OCI-LY1 (cell line): ENCODE measurements around the gene IVNS1ABP.
"Not testable (repeated sequence)": the region's sequence is repeated elsewhere in the genome, so short reads cannot be mapped to it uniquely, and the experiment has no call there.

Experiments used
- H2AFZ ChIP-seq: fragments of 200-600 bp; sonication (generic), shearing (Covaris generic); 2 replicates; pipeline ENCODE4 v1.6.0; 2014; ENCODE audit warnings: antibody characterized with exemption, mild to moderate bottlenecking, low read length
- H3F3A ChIP-seq: fragments of 200-600 bp; sonication (generic), shearing (Covaris generic); 2 replicates; pipeline ENCODE4 v1.6.0; 2014; ENCODE audit warnings: mild to moderate bottlenecking, antibody characterized with exemption, low read length, moderate library complexity; ENCODE audit not compliant: insufficient read depth
- H3K27ac ChIP-seq: fragments of 200-600 bp; sonication (generic); 2 replicates; pipeline ENCODE4 v1.5.1; 2014; ENCODE audit warnings: low read length, mixed run types, mild to moderate bottlenecking, low read depth; ENCODE audit not compliant: poor library complexity, severe bottlenecking
- H3K27me3 ChIP-seq: fragments of 200-600 bp; sonication (generic); 2 replicates; pipeline ENCODE4 v1.6.0; 2014; ENCODE audit warnings: antibody characterized with exemption, mild to moderate bottlenecking, low read length, moderate library complexity; ENCODE audit not compliant: insufficient read depth
- H3K36me3 ChIP-seq: fragments of 200-600 bp; sonication (generic); 2 replicates; pipeline ENCODE4 v1.6.1; 2014; ENCODE audit warnings: mild to moderate bottlenecking, antibody characterized with exemption, low read length, moderate library complexity, mixed read lengths; ENCODE audit not compliant: insufficient read depth
- H3K4me1 ChIP-seq: fragments of 200-600 bp; sonication (generic); 2 replicates; pipeline ENCODE4 v1.5.1; 2014; ENCODE audit warnings: mild to moderate bottlenecking, low read length, moderate library complexity; ENCODE audit not compliant: insufficient read depth, severe bottlenecking
- H3K4me2 ChIP-seq: fragments of 200-600 bp; sonication (generic), shearing (Covaris generic); 2 replicates; pipeline ENCODE4 v1.6.1; 2014; ENCODE audit warnings: low read length
- H3K4me3 ChIP-seq: fragments of 200-600 bp; sonication (generic); 2 replicates; pipeline ENCODE4 v1.5.1; 2014; ENCODE audit warnings: low read length, low read depth, mild to moderate bottlenecking, mixed read lengths; ENCODE audit not compliant: poor library complexity, severe bottlenecking
- H3K79me2 ChIP-seq: fragments of 200-600 bp; shearing (Covaris generic); 2 replicates; pipeline ENCODE4 v1.6.1; 2016; ENCODE audit warnings: mixed run types, low read length, mixed read lengths; ENCODE audit not compliant: insufficient read depth
- H3K9ac ChIP-seq: fragments of 200-600 bp; sonication (generic), shearing (Covaris generic); 2 replicates; pipeline ENCODE4 v1.6.1; 2014; ENCODE audit warnings: mild to moderate bottlenecking, low read length, mixed read lengths
- H3K9me2 ChIP-seq: fragments of 200-600 bp; sonication (generic), shearing (Covaris generic); 2 replicates; pipeline ENCODE4 v1.6.1; 2014; ENCODE audit warnings: low read depth, mild to moderate bottlenecking, low read length, mixed read lengths
- H3K9me3 ChIP-seq: fragments of 200-600 bp; shearing (Covaris generic); 2 replicates; pipeline ENCODE4 v1.6.1; 2014; ENCODE audit warnings: low read length, mixed read lengths
- H4K20me1 ChIP-seq: fragments of 200-600 bp; sonication (generic), shearing (Covaris generic); 2 replicates; pipeline ENCODE4 v1.6.0; 2016; ENCODE audit warnings: mild to moderate bottlenecking, low read length; ENCODE audit not compliant: insufficient read depth
- EZH2 ChIP-seq: fragments of 200-600 bp; sonication (generic), shearing (Covaris generic); IDR thresholded peaks from 2 replicates; pipeline ENCODE4 v1.8.0; 2017; ENCODE audit warnings: borderline replicate concordance, mixed run types, mild to moderate bottlenecking, antibody characterized with exemption, low read length, moderate library complexity, mixed read lengths
- TF ChIP-seq, protein P1 (sequence below): fragments of 200-600 bp; sonication (generic), shearing (Covaris generic); IDR thresholded peaks from 2 replicates; pipeline ENCODE4 v1.5.1; 2017; ENCODE audit warnings: mild to moderate bottlenecking, antibody characterized with exemption, low read length, moderate library complexity, mixed read lengths

The IVNS1ABP gene

DNA sequence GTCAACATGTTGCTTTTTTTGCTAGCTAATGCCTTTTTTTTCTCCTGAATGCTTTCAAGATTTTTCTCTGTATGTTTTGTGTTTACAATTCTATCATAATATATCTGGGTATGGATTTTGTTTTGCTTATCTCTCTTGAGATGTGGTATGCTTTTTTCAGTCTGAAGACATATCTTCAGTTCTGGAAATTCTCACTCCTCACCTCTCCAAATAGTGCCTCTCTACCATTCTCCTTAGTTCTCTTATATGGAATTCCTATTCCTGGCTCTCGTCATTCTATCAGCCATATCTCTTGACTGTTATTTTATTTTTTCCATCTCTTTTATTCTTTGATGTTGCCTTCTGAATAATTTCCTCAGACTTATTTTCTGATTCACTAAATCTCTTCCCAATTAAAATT lies 58.4 kb downstream of the IVNS1ABP start:
- Histone ChIP-seq H3K9me3 (no peaks in the 10 kb centered on the region), H3K4me2 (no peak overlapping the region), H3K36me3 (no peaks in the 10 kb centered on the region), H3F3A (no peaks in the 10 kb centered on the region), H4K20me1 (no peaks in the 10 kb centered on the region), H3K4me3 (no peak overlapping the region), H3K9ac (no peak overlapping the region), H3K9me2 (no peaks in the 10 kb centered on the region), H2AFZ (no peak overlapping the region), H3K27me3 (no peaks in the 10 kb centered on the region), H3K27ac (no peak overlapping the region), H3K79me2 (no peaks in the 10 kb centered on the region), H3K4me1 (no peaks in the 10 kb centered on the region)
- no peak for TF ChIP-seq EZH2

DNA sequence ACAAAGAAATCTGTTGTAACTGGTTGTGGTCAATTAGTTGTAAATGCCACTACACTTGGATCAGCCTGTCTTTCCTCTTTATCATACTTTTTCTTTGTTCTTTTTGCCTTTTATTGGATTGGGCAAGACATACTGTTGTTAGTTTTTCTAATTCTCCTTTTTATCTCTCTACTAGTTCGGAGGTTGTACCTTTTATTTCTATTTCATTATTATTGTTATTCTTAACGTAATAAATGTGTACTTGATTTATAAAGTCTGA lies 59.2 kb downstream of the IVNS1ABP start:
- Histone ChIP-seq H3K4me3 (no peak overlapping the region), H3K79me2 (no peaks in the 10 kb centered on the region), H3K9me3 (no peaks in the 10 kb centered on the region), H3K9ac (no peak overlapping the region), H3K4me2 (no peak overlapping the region), H3K9me2 (no peaks in the 10 kb centered on the region), H2AFZ (no peak overlapping the region), H3K27ac (no peak overlapping the region), H3K27me3 (no peaks in the 10 kb centered on the region), H3K4me1 (no peaks in the 10 kb centered on the region), H3F3A (no peaks in the 10 kb centered on the region), H3K36me3 (no peaks in the 10 kb centered on the region), H4K20me1 (no peaks in the 10 kb centered on the region)
- TF ChIP-seq, protein P1, sequence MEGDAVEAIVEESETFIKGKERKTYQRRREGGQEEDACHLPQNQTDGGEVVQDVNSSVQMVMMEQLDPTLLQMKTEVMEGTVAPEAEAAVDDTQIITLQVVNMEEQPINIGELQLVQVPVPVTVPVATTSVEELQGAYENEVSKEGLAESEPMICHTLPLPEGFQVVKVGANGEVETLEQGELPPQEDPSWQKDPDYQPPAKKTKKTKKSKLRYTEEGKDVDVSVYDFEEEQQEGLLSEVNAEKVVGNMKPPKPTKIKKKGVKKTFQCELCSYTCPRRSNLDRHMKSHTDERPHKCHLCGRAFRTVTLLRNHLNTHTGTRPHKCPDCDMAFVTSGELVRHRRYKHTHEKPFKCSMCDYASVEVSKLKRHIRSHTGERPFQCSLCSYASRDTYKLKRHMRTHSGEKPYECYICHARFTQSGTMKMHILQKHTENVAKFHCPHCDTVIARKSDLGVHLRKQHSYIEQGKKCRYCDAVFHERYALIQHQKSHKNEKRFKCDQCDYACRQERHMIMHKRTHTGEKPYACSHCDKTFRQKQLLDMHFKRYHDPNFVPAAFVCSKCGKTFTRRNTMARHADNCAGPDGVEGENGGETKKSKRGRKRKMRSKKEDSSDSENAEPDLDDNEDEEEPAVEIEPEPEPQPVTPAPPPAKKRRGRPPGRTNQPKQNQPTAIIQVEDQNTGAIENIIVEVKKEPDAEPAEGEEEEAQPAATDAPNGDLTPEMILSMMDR, result no peak
- no peak for TF ChIP-seq EZH2

DNA sequence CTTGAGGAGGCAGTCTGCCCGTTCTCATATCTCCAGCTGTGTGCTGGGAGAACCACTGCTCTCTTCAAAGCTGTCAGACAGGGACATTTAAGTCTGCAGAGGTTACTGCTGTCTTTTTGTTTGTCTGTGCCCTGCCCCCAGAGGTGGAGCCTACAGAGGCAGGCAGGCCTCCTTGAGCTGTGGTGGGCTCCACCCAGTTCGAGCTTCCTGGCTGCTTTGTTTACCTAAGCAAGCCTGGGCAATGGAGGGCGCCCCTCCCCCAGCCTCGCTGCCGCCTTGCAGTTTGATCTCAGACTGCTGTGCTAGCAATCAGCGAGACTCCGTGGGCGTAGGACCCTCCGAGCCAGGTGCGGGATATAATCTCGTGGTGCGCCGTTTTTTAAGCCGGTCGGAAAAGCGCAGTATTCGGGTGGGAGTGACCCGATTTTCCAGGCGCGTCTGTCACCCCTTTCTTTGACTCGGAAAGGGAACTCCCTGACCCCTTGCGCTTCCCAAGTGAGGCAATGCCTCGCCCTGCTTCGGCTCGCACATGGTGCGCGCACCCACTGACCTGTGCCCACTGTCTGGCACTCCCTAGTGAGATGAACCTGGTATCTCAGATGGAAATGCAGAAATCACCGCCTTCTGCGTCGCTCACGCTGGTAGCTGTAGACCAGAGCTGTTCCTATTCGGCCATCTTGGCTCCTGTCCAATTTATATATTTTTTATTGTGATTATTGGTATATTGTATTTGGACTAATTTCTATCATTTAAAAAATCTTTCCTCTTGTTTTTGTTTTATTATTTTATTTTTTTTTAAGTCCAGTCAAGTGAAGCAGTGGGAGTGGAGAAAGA lies 59.7 kb downstream of the IVNS1ABP start:
- not testable (repeated sequence) for H3K4me3 ChIP-seq, H3K9me3 ChIP-seq, H3K27ac ChIP-seq, H3K36me3 ChIP-seq, H3K27me3 ChIP-seq, H4K20me1 ChIP-seq, H3F3A ChIP-seq, H2AFZ ChIP-seq, H3K4me1 ChIP-seq, H3K79me2 ChIP-seq, H3K9ac ChIP-seq, H3K4me2 ChIP-seq, H3K9me2 ChIP-seq

DNA sequence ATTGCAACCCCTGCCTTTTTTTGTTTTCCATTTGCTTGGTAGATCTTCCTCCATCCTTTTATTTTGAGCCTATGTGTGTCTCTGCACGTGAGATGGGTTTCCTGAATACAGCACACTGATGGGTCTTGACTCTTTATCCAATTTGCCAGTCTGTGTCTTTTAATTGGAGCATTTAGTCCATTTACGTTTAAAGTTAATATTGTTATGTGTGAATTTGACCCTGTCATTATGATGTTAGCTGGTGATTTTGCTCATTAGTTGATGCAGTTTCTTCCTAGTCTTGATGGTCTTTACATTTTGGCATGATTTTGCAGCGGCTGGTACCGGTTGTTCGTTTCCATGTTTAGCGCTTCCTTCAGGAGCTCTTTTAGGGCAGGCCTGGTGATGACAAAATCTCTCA lies 61.4 kb downstream of the IVNS1ABP start:
- not testable (repeated sequence) for H3K9me3 ChIP-seq, H3K9me2 ChIP-seq, H3K4me3 ChIP-seq, H4K20me1 ChIP-seq, H3K9ac ChIP-seq, H2AFZ ChIP-seq, H3K27ac ChIP-seq, H3F3A ChIP-seq, H3K36me3 ChIP-seq, H3K4me2 ChIP-seq, H3K79me2 ChIP-seq, H3K27me3 ChIP-seq, H3K4me1 ChIP-seq

DNA sequence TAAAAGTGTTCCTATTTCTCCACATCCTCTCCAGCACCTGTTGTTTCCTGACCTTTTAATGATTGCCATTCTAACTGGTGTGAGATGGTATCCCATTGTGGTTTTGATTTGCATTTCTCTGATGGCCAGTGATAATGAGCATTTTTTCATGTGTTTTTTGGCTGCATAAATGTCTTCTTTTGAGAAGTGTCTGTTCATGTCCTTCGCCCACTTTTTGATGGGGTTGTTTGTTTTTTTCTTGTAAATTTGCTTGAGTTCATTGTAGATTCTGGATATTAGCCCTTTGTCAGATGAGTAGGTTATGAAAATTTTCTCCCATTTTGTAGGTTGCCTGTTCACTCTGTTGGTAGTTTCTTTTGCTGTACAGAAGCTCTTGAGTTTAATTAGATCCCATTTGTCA lies 64.6 kb downstream of the IVNS1ABP start:
- not testable (repeated sequence) for H3K9ac ChIP-seq, H3K9me3 ChIP-seq, H3K79me2 ChIP-seq

DNA sequence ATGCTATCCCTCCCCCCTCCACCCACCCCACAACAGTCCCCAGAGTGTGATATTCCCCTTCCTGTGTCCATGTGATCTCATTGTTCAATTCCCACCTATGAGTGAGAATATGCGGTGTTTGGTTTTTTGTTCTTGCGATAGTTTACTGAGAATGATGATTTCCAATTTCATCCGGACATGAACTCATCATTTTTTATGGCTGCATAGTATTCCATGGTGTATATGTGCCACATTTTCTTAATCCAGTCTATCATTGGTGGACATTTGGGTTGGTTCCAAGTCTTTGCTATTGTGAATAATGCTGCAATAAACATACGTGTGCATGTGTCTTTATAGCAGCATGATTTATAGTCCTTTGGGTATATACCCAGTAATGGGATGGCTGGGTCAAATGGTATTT lies 65.1 kb downstream of the IVNS1ABP start:
- not testable (repeated sequence) for H3F3A ChIP-seq, H3K36me3 ChIP-seq, H3K4me2 ChIP-seq, H4K20me1 ChIP-seq, H3K79me2 ChIP-seq, H3K4me1 ChIP-seq, H3K9me3 ChIP-seq, H3K27me3 ChIP-seq, H3K27ac ChIP-seq, H3K9ac ChIP-seq, H3K4me3 ChIP-seq, H2AFZ ChIP-seq, H3K9me2 ChIP-seq

More for the DNA sequence above, 64.6 kb downstream of the IVNS1ABP start:
- not testable (repeated sequence) for H4K20me1 ChIP-seq, H3K4me2 ChIP-seq, H2AFZ ChIP-seq, H3K27ac ChIP-seq, H3K36me3 ChIP-seq, H3K9me2 ChIP-seq, H3K27me3 ChIP-seq, H3K4me3 ChIP-seq, H3K4me1 ChIP-seq, H3F3A ChIP-seq
